ENCODE data around the gene CFAP58. TPM values are rescaled to one million over a fixed set of nuclear protein-coding genes. Genes with fewer than 3 reads are reported as not detected.

The CFAP58 gene
- total RNA-seq, 1 experiment from 2014 or later = 0.63 TPM

DNA sequence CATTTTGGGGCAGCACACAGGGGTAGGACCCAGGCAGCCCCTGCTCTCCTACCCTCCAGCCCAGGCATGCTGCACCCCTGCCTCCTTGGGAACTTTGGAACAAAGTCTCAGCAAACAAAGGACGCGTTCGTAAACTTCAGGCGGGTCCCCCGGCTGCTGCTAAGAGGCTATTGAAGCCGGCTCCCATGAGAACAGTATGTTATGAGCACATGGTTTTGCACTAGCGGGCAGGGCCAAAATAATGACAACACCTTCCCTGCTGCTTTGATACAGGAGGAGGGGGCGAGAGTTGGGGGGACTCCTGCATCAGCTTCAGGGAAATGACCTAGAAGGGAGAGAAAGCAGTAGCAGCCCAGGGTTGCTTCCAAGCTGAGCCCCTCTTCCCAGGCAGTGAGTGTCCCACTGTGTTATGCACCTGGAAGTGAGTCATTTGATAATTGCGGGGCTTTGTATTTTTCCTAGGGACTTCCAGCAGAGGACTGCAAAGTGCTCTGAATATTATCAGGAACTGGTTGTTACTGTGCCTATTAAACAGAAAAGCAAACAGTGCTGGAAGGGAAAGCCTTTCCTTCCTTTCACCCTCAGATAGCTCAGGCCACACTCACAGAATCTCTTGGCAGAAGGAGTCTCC lies 22.3 kb upstream of the CFAP58 start:
- H4K91ac ChIP-seq (ENCODE audit: insufficient read length, low read depth, low read length) = no peak overlapping the region

More for the DNA sequence above, 22.3 kb upstream of the CFAP58 start:
- peak overlapping the region; percentile 48 for H3K27ac ChIP-seq (ENCODE audit: insufficient read length, low read depth, low read length)
- H3K23ac ChIP-seq (ENCODE audit: insufficient read length, low read depth, low read length) = no peak overlapping the region
- H3K23me2 ChIP-seq (ENCODE audit: insufficient read length, low read depth, low read length, poor library complexity, severe bottlenecking) = peaks cover 4% of the 10 kb centered on the region
- TF ChIP-seq, protein P1, sequence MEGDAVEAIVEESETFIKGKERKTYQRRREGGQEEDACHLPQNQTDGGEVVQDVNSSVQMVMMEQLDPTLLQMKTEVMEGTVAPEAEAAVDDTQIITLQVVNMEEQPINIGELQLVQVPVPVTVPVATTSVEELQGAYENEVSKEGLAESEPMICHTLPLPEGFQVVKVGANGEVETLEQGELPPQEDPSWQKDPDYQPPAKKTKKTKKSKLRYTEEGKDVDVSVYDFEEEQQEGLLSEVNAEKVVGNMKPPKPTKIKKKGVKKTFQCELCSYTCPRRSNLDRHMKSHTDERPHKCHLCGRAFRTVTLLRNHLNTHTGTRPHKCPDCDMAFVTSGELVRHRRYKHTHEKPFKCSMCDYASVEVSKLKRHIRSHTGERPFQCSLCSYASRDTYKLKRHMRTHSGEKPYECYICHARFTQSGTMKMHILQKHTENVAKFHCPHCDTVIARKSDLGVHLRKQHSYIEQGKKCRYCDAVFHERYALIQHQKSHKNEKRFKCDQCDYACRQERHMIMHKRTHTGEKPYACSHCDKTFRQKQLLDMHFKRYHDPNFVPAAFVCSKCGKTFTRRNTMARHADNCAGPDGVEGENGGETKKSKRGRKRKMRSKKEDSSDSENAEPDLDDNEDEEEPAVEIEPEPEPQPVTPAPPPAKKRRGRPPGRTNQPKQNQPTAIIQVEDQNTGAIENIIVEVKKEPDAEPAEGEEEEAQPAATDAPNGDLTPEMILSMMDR (conservative IDR thresholded peaks at IDR 0.05) = no peak
- WGBS (ENCODE audit: extremely low coverage, insufficient read length, low lambda C conversion rate) = no CpG with 5 or more reads among the region's 9 CpGs
- Mint-ChIP-seq H3K36me3 (ENCODE audit: insufficient read depth in 1 of 3, low read depth in 3 of 3) (peaks cover 5 to 12% (median 11%) of the 10 kb centered on the region in 3 experiments; a peak in 5 of 7 replicates), H3K4me1 (peaks cover 90 to 95% of the 10 kb centered on the region in 2 experiments), H3K27ac (peak overlapping the region; percentile 94 to 96 (median 95)), H3K27me3 (ENCODE audit: low read depth) (no peaks in the 10 kb centered on the region), H3K9me3 (no peaks in the 10 kb centered on the region), H3K4me3 (peak overlapping the region in 1 of 2 experiments; percentile 74; a peak in 4 of 5 replicates)
- no peak overlapping the region for H2BK120ac ChIP-seq (ENCODE audit: low read depth, low read length, poor library complexity, severe bottlenecking)
- no peak overlapping the region for H2AK5ac ChIP-seq (ENCODE audit: insufficient read length, low read length)
- H4K8ac ChIP-seq (replicated peaks; ENCODE audit: insufficient read length, low read depth, low read length) = no peak overlapping the region
- H3K14ac ChIP-seq (ENCODE audit: insufficient read depth, low read length) = no peak overlapping the region
- no peak overlapping the region for H3K18ac ChIP-seq (ENCODE audit: insufficient read length, low read depth, low read length)
- no peak overlapping the region for H2BK5ac ChIP-seq (ENCODE audit: insufficient read length, low read length)
- peaks cover 39% of the 10 kb centered on the region; the same call in 1 of the 2 replicates for H3K4me1 ChIP-seq (ENCODE audit: insufficient read depth, low read length)
- no peaks in the 10 kb centered on the region for H3K27me3 ChIP-seq (ENCODE audit: insufficient read depth, low read length)
- no peak overlapping the region for H2BK15ac ChIP-seq (ENCODE audit: low read depth, low read length)
- H3T11ph ChIP-seq (ENCODE audit: low read length) = no peak overlapping the region
- no peak overlapping the region for H4K5ac ChIP-seq (ENCODE audit: insufficient read length, low read depth, low read length)
- peaks cover 38% of the 10 kb centered on the region; the same call in 1 of the 2 replicates for H3K79me2 ChIP-seq (ENCODE audit: insufficient read depth, low read length)
- H3K9me3 ChIP-seq (ENCODE audit: control insufficient read depth, low read depth, low read length) = no peaks in the 10 kb centered on the region
- H3K4me2 ChIP-seq (ENCODE audit: insufficient read depth, insufficient read length, low read length) = peak overlapping the region; percentile 26
- peaks cover 3% of the 10 kb centered on the region for H4K20me1 ChIP-seq (ENCODE audit: control insufficient read depth, insufficient read depth, insufficient read length)
- no peak overlapping the region for H3K9ac ChIP-seq (ENCODE audit: extremely low read depth, insufficient read length, low read length)
- no peak overlapping the region for H2BK20ac ChIP-seq (ENCODE audit: low read depth, low read length, poor library complexity, severe bottlenecking)
- no peak overlapping the region for H3K56ac ChIP-seq (ENCODE audit: insufficient read length, low read depth, low read length)
- H2AFZ ChIP-seq (ENCODE audit: low read length) = no peak overlapping the region
- H3K4ac ChIP-seq (ENCODE audit: low read depth, low read length) = no peak overlapping the region
- no peak overlapping the region for H2BK12ac ChIP-seq (ENCODE audit: insufficient read length, low read depth, low read length)
- DNase-seq = peak; percentile 57
- H3K79me1 ChIP-seq (ENCODE audit: insufficient read depth, low read depth, low read length, poor library complexity, severe bottlenecking) = no peaks in the 10 kb centered on the region
